HG03378 (cell line): ENCODE results near the gene ANKRD33B.
A peak's percentile ranks its signal among the peaks of the same experiment; 100 is the strongest.

Source experiments
- ATAC-seq: cut with Tn5 transposase; IDR thresholded peaks from one replicate; pipeline ENCODE4 v1.9.1; 2021; ENCODE audit warnings: mild to moderate bottlenecking, moderate library complexity; ENCODE audit not compliant: unreplicated experiment

The ANKRD33B gene

DNA sequence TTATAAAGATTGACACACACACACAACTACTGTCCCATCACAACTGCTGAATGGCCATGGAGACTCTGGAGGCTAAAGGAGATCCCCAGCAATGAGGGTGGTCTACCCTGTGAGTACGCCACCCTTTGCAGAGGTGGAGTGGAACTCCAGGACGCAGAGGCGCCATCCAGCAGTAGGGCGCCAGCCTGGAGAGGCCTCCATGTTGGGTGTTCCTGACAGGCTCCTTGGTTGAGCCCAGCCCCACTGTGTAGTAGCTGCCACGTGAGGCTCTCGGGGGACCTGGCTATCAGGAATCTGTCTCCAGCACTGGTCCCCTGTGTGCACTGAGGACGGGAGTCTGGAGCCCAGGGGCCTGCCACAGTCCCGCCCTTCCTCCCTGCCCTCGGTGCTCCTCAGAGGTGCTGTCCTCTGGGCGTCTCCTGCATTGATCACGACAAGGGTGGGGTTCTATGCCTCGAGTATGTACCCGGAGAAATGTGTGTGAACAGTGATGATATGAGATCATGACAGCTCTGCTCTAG lies 124.8 kb downstream of the ANKRD33B start:
- no peak for ATAC-seq

- ATAC-seq = no peak
Measured at GRCh38 chr5:10689391-10690081, 125.7 kb downstream of the ANKRD33B start.

GRCh38 chr5:10690460-10691440 lies 126.9 kb downstream of the ANKRD33B start:
- no peak for ATAC-seq

DNA sequence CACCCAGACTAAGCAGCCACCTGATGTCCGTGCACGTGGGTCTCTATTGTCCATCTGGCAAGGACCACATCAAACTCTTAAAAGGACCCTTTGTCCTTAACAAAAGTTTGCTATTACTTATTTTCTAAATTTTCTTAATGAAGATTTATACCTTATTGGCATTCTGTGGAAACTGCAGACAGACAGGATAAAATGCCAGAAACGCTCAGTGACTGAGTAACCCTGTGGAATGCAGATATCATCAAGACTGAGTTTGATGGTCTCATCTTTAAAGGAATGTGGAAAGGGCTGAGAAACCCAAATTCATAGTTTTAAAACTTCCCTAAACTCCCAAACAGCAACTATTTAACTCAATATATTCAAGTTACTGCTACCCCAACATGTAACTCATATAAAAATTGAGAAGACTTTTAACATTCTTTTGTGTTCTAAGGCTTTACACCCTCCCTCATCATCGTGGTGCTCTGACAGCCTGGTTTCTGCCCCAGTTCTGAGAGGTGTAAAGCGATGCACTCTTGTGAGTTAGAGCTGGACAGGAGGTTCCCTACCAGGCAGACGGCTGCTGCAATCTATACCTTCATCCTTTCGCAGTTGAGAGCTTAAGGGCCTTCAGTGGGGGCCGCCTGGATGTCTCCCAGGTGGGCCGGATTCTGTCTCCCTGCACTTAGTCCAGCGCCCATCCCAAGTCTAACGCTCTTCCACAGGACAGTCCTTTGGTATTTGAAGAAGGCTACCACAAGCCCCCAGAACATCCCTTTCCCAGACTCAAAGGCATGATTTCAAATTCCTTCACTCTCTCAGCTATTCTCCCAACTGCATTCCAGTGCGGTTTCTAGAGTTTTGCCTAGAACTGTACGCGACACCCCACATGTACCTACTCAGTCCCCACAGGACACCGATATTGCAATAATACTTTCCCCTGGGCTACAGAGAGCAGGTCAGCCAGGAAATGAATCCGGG lies 128.2 kb downstream of the ANKRD33B start:
- no peak for ATAC-seq

DNA sequence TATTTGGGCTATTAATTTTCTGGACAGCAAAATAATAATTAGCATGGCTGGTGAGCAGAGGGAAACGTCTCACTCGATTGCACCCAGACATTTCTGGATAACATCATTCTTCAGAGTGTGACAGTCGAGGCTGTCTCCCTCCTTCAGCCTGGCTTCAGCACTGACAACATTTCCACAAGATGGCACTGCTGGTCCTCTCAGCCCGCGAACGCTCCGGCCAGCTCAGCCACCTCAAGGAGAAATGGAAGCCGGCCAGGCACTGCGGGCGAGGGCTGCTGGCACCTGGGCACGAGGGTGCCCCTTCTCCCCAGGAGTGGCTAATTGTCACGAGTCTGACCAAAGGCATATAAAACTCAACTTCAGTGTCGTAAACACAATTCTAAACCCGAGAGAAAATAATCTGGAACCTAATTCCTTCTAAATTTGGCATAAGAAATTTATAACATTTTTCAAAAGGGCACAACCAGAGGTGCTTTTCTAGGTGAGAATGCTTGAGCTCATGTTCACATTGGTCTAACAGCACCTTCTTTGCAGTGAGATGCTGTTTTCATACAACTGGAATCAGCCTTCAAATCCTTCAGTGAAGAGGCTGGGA lies 131.3 kb downstream of the ANKRD33B start:
- no peak for ATAC-seq

DNA sequence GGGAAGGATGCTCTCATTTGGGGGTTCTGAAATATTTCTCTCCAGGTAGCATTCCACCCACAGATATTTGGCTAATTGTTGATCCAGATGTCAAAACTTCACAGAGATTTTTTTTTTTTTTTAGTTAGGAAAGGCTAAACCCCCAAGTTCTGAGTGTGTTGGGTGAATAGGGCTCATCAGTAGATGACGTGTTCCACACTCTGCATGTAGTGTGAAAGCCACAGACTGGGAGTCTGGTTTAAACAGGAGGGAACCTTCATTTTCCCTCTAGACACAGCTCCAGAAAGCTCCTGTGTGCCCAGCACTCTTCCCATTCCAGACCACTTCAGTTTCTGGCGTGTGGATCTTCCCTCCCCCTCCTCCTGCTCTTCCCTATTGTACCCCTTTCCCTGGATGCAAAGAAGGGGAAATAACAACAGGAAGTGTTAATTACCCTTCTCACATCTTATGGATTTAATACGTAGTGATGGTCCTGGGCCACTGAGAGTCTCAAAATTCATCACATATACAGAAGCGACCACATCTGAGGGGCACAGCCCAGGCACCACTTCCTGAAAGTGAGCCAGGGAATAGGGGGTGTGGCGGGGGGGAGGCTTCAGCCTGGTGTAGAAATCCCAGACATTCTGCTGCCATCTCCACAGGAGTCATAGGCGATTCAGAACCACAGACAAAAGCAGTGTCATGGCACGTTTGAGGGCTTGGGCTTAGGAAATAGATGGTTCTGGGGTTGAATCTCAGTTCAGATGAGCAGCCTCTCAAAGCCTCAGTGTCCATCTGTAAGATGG lies 132.1 kb downstream of the ANKRD33B start:
- ATAC-seq = no peak

DNA sequence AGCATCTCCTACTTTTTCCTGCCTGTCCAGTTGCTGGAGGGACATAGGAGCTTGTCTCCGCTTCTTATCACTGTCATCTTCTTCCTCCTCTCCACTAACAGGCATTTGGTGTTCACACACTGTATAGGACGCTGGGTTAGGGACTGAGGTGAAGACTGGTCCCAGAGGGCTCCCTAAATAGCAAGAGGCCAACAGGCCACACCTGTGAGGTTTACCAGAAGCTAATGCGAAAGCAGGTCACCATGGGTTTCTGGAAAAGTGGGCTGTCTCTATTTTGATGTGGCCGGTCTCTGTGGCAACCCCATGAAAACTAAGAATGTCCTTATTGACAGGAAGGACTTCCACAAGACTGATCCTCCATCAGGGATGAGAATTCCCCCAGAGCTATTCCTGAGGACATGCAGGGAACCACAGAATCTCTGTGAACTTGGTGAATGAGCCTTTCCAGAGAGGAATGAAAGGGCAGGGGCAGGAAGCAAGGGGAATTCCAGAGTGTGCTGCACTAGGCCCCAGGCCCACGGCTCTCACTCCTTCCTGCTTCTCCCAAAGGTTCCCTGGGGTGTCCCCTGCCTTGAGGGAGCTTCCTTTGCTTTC lies 135.5 kb downstream of the ANKRD33B start:
- ATAC-seq = peak; percentile 53

- ATAC-seq = peak; percentile 70
Measured at GRCh38 chr5:10699987-10700386, 136.1 kb downstream of the ANKRD33B start.

DNA sequence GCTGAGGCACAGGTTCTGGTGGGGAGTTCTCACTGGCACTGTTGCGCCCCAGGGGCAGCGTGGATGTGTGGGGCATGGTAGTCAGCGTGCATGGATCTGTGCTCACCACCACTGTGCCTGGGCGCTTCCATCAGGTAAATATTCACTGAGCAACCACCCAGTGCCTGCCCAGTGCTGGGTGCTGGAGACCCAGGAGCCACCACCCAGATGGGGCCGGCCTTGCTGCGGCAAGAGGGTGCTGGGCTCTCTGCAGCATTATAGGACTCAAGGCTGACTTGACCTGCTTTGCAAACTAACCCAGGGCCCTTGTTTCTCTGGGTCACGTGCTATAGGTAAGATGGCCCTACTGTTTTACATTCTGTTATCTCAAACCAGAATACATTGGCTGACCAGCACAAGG lies 136.6 kb downstream of the ANKRD33B start:
- no peak for ATAC-seq

DNA sequence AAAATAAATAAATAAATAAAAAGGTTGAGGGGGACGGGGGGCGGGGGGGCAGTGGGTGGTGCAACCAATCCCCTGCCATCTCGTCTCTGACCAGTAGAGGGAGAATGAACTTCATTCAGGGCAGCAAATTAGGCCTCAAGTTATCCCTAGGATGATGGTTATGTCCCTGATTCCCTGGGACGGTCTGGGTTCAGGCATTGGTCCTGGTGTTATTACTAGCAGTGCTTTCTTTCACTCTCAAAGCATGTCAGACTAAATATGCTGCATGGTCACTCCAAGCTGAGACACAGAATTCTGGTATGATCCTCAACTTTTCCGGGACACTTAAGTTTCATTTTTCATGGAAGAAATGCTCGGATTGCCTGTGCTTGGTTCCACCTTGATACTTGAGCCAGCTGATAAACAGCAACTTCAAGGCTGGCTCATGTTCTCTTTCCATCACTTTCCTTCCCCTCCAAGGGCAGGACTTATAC lies 137.7 kb downstream of the ANKRD33B start:
- ATAC-seq = no peak

DNA sequence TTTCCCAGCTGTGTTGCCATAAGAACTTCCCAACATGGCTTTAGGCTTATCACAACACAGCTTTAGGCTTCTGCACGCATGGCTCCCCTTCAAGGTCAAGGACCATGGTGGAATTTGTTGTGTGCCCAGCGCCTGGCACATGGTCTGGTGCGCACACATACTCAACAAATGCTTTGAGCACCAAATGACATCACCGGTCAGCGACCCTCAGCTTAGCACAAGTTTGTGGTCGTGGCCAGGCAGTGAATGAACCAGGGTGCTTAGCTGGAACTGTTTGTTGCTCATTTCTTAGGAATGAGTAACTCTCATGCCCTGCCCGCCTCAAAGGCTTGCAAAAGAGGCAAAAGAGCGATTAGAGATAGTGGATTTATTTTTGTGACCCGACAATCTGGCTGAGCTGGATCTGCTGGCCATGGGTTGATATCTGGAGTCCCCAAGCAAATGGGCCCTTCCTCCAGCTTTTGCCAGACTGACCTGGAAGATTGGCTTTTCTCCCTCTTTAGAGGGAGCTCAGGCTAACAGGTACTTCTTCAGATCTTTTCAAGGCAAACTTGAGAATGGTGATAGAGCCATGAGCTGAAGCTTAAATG lies 138.3 kb downstream of the ANKRD33B start:
- no peak for ATAC-seq

DNA sequence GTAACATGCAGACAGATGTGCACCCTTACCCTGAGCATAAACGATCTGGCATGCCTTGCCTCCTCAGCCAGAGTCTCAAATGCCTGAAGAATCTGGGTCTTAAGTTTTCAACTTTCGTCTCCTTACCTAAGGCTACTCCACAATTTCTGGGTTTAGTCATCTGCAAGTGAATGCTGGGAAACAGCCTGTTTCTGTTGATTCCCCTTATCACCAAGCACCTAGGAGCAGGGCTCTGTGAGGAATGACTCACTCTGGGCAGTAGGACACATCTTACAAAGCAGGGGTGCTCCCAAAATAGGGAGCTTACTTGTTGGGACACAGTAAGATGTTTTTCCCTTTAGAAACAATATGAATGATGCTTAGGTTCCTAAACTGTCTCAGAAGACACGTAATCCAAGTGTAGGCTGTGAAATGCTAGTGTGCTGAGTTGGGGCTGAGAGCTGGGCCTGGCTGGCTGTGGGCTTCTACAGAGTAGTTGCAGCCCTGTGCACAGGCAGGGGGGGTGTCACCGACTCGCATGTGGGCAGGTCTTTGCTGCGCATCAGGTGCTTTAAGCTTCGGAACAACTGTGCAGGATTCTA lies 139.1 kb downstream of the ANKRD33B start:
- ATAC-seq = no peak

DNA sequence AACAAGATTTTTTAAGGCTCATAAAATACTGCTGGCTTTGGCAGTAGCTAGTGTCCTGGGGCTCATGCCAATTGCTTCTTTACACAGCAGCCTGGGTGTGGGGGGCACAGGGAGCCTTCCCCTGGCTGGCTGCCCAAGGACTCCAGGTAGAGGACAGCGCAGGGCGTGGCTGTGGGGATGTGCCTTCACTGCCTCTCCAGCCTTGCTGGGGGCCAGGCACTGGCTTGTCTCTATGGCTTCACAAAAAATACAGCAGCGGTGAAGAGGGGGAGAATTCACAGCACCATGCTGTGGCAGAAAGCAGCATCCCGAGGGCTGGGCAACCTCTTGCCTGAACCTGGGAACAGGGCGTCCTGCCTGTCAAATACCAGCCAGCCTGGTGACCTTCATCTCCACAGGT lies 139.8 kb downstream of the ANKRD33B start:
- ATAC-seq = no peak

DNA sequence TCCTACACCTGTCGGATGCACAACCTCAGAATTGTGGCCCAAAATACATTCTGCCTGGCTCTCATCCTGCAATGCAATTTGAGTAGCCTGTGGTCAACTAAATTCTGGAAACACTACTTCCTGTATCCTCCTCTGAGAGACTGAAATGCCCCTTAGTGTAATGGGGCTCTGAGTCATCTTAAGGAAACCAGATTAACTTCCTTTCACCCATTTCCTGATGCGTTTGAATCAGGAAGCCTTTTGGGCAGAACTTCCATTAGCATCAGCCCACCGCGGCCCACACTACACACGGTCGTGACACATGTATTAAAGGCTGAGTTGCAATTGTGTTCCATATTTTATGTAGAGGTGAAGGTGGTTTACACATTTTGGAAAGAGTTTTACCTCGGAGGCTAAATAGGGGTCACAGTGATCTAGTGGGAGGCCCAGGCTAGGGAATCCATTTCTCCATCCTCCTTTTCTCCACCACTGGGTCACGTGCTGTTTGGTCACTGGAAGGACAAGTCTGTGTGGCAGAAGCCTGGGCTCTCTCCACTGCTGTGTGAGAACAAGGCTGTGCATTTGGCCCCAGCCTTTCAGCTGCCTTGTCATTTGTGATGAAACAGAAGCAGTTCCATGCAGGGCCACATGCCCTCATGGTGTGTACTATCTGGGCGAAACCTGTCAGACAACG lies 141.2 kb downstream of the ANKRD33B start:
- ATAC-seq = peak; percentile 41

- ATAC-seq = no peak
Measured at GRCh38 chr5:10705747-10706146, 141.9 kb downstream of the ANKRD33B start.

DNA sequence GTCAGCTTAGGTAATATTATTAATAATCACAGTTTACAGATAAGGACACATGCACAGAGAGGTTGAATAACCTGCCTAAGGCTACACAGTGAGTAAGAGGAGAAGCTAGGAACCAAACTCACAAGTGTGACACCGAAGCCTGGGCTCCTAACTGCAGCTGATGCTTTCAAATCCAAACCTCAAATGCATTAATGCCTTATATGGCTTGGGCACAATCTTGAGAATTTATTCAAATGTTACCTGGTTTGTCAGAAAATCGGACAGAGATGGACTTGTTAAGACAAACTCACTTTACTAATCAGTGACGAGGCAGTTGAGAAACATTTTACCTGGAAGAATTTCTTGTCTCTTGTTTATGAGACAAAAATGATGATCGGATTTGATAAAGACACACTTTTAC lies 142.5 kb downstream of the ANKRD33B start:
- ATAC-seq = no peak
